ENCODE results near the gene NDUFB10. TPM values are rescaled to one million over a fixed set of nuclear protein-coding genes. Genes with fewer than 3 reads are reported as not detected.

NDUFB10 gene
- total RNA-seq, 1 experiment from 2014 or later = 287 TPM

DNA sequence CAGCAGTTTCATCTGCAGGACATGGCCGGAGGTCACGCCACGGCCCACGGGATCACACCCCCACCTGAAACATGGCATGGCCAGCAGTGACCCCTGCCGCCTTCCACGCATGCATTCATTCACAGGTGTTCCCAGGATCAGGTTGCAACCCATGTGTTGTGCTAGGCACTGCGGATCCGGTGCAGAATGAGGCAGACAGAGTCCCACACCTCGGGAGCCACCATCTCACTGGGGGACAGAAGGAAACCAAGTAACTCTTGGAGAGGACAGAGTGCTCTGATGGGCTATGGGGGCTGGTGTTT is 12.0 kb upstream of the NDUFB10 start:
- ChIA-PET CTCF (no interaction called here), POLR2A (no interaction called here)
- in situ Hi-C loops (cut with HindIII; ENCODE audit: low pct_unique_long_range_greater_than_20kb, low sequenced_read_pairs) = no loop called here
- H3K4me3 ChIP-seq (ENCODE audit: low read depth in 2 of 2, low read length in 2 of 2) = no peak overlapping the region
- no peaks in the 10 kb centered on the region; the same call in 1 of the 2 replicates for H3K36me3 ChIP-seq (ENCODE audit: control insufficient read depth, insufficient read depth, low read length)
- DNase-seq (ENCODE audit: low read depth, low spot score) (no peak), ATAC-seq (no peak)
- intact Hi-C loops (cut with micrococcal nuclease; ENCODE audit: unreplicated experiment) = no loop called here
- no TSS peak for BruUV-seq (replicated peaks)
- TF ChIP-seq, protein P1, sequence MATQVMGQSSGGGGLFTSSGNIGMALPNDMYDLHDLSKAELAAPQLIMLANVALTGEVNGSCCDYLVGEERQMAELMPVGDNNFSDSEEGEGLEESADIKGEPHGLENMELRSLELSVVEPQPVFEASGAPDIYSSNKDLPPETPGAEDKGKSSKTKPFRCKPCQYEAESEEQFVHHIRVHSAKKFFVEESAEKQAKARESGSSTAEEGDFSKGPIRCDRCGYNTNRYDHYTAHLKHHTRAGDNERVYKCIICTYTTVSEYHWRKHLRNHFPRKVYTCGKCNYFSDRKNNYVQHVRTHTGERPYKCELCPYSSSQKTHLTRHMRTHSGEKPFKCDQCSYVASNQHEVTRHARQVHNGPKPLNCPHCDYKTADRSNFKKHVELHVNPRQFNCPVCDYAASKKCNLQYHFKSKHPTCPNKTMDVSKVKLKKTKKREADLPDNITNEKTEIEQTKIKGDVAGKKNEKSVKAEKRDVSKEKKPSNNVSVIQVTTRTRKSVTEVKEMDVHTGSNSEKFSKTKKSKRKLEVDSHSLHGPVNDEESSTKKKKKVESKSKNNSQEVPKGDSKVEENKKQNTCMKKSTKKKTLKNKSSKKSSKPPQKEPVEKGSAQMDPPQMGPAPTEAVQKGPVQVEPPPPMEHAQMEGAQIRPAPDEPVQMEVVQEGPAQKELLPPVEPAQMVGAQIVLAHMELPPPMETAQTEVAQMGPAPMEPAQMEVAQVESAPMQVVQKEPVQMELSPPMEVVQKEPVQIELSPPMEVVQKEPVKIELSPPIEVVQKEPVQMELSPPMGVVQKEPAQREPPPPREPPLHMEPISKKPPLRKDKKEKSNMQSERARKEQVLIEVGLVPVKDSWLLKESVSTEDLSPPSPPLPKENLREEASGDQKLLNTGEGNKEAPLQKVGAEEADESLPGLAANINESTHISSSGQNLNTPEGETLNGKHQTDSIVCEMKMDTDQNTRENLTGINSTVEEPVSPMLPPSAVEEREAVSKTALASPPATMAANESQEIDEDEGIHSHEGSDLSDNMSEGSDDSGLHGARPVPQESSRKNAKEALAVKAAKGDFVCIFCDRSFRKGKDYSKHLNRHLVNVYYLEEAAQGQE (IDR thresholded peaks at IDR 0.05; ENCODE audit: insufficient read depth in 1 of 2, low read depth in 2 of 2, low read length in 1 of 2) = no peak
- TF ChIP-seq, protein P2, sequence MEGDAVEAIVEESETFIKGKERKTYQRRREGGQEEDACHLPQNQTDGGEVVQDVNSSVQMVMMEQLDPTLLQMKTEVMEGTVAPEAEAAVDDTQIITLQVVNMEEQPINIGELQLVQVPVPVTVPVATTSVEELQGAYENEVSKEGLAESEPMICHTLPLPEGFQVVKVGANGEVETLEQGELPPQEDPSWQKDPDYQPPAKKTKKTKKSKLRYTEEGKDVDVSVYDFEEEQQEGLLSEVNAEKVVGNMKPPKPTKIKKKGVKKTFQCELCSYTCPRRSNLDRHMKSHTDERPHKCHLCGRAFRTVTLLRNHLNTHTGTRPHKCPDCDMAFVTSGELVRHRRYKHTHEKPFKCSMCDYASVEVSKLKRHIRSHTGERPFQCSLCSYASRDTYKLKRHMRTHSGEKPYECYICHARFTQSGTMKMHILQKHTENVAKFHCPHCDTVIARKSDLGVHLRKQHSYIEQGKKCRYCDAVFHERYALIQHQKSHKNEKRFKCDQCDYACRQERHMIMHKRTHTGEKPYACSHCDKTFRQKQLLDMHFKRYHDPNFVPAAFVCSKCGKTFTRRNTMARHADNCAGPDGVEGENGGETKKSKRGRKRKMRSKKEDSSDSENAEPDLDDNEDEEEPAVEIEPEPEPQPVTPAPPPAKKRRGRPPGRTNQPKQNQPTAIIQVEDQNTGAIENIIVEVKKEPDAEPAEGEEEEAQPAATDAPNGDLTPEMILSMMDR (IDR thresholded peaks at IDR 0.05) = no peak
- TF ChIP-seq SIN3A (IDR thresholded peaks at IDR 0.05; ENCODE audit: borderline replicate concordance, insufficient read depth, low read depth, low read length) (no peak), TCF7L2 (IDR thresholded peaks at IDR 0.05; ENCODE audit: low read depth, low read length) (no peak), POLR2AphosphoS5 (IDR thresholded peaks at IDR 0.05; ENCODE audit: low read depth, low read length) (no peak)
- no peak overlapping the region for H3K27ac ChIP-seq (ENCODE audit: low read length)
- no peaks in the 10 kb centered on the region for H3K27me3 ChIP-seq (ENCODE audit: control insufficient read depth, insufficient read depth, low read length)
- H3K4me1 ChIP-seq (ENCODE audit: control insufficient read depth, insufficient read depth, low read length) = peaks cover 2% of the 10 kb centered on the region
- H3K9me3 ChIP-seq (ENCODE audit: control insufficient read depth, insufficient read depth, low read depth, low read length) = no peaks in the 10 kb centered on the region

DNA sequence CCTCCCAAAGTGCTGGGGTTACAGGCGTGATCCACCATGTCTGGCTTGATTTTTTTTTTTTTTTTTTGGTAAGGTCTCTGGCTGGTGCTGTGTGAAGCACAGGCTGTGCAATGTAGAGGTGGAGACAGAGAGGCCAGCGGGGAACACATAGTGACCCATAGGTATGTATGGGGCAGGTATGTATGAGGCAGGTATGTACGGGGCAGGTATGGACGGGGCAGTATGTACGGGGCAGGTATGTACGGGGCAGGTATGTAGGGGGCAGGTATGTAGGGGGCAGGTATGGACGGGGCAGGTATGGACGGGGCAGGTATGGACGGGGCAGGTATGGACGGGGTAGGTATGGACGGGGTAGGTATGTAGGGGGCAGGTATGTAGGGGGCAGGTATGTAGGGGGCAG is 9.8 kb upstream of the NDUFB10 start:
- no peaks in the 10 kb centered on the region for H3K27me3 ChIP-seq (ENCODE audit: control insufficient read depth, insufficient read depth, low read length)
- POLR2A ChIA-PET = no interaction called here
- no peak for DNase-seq (ENCODE audit: low read depth, low spot score)
- CTCF ChIA-PET = no interaction called here
- ATAC-seq = no peak
- H3K4me3 ChIP-seq (ENCODE audit: low read depth in 2 of 2, low read length in 2 of 2) = no peak overlapping the region
- BruUV-seq (replicated peaks) = no TSS peak
- no peaks in the 10 kb centered on the region for H3K9me3 ChIP-seq (ENCODE audit: control insufficient read depth, insufficient read depth, low read depth, low read length)
- in situ Hi-C loops (cut with HindIII; ENCODE audit: low pct_unique_long_range_greater_than_20kb, low sequenced_read_pairs) (no loop called here), intact Hi-C loops (cut with micrococcal nuclease; ENCODE audit: unreplicated experiment) (no loop called here)
- no peaks in the 10 kb centered on the region for H3K36me3 ChIP-seq (ENCODE audit: control insufficient read depth, insufficient read depth, low read length)
- TF ChIP-seq, protein P2 (IDR thresholded peaks at IDR 0.05) = no peak
- TF ChIP-seq POLR2AphosphoS5 (IDR thresholded peaks at IDR 0.05; ENCODE audit: low read depth, low read length) = no peak
- TF ChIP-seq SIN3A (IDR thresholded peaks at IDR 0.05; ENCODE audit: borderline replicate concordance, insufficient read depth, low read depth, low read length) = no peak
- no peak for TF ChIP-seq TCF7L2 (IDR thresholded peaks at IDR 0.05; ENCODE audit: low read depth, low read length)
- TF ChIP-seq, protein P1 (IDR thresholded peaks at IDR 0.05; ENCODE audit: insufficient read depth in 1 of 2, low read depth in 2 of 2, low read length in 1 of 2) = no peak
- H3K4me1 ChIP-seq (ENCODE audit: control insufficient read depth, insufficient read depth, low read length) = no peaks in the 10 kb centered on the region
- no peak overlapping the region for H3K27ac ChIP-seq (ENCODE audit: low read length)
